ENCODE measurements around the gene FBXO33. TPM values are rescaled to one million over a fixed set of nuclear protein-coding genes. Genes with fewer than 3 reads are reported as not detected.

Gene FBXO33
- total and polyA plus RNA-seq, 2 of the 8 experiments (the other 6 are each of a cell fraction or from before 2014, with no cell fraction given): 4.7 to 11.5 TPM

- TF ChIP-seq CHD7 (IDR thresholded peaks at IDR 0.05; ENCODE audit: insufficient replicate concordance, low read length): no peak
- no peak for TF ChIP-seq BCL11A (IDR thresholded peaks at IDR 0.05; ENCODE audit: low read depth in 2 of 2, low read length in 2 of 2)
- no peak for TF ChIP-seq SIX5 (IDR thresholded peaks at IDR 0.05; ENCODE audit: low read depth, low read length)
- TF ChIP-seq RAD21 (IDR thresholded peaks at IDR 0.05 in 1 of 2, conservative IDR thresholded peaks at IDR 0.05 in 1 of 2; ENCODE audit: low read depth in 2 of 2, low read length in 2 of 2): no peak
- TF ChIP-seq SIRT6 (IDR thresholded peaks at IDR 0.05; ENCODE audit: low read length): no peak
- TF ChIP-seq E2F6 (IDR thresholded peaks at IDR 0.05): no peak
- TF ChIP-seq HDAC2 (IDR thresholded peaks at IDR 0.05; ENCODE audit: borderline replicate concordance in 1 of 2, low read depth in 2 of 2, low read length in 2 of 2): no peak
- no peak for TF ChIP-seq MAFK (IDR thresholded peaks at IDR 0.05; ENCODE audit: low read depth, low read length)
- TF ChIP-seq CHD2 (IDR thresholded peaks at IDR 0.05; ENCODE audit: low read length): no peak
- no peak for TF ChIP-seq SAP30 (IDR thresholded peaks at IDR 0.05; ENCODE audit: insufficient read depth, insufficient replicate concordance, low read length)
Observed at GRCh38 chr14:39432179-39432618, at the start of gene FBXO33 (continued).

All from H1 (cell line).